ENCODE results near the gene CFAP61.

DNA sequence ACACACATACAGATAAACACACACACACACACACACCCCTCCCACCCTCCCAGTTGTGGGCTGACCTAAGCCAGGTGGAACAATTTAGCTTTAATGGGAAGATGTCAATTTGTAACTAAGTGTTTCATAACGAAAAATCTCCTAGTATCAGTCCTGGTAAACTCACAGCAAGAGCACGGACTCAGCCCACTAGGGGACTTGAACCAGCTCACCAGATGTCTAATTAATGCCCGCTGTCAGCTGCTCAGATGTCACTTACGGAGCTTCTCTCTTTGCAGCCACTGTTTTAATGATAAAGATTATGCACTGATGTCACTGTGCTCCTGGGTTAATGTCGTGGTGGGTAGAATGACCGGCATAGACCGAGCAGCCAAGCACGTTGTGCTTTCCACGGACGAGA, 199.0 kb downstream of the CFAP61 start:
- TF ChIP-seq, protein P1, sequence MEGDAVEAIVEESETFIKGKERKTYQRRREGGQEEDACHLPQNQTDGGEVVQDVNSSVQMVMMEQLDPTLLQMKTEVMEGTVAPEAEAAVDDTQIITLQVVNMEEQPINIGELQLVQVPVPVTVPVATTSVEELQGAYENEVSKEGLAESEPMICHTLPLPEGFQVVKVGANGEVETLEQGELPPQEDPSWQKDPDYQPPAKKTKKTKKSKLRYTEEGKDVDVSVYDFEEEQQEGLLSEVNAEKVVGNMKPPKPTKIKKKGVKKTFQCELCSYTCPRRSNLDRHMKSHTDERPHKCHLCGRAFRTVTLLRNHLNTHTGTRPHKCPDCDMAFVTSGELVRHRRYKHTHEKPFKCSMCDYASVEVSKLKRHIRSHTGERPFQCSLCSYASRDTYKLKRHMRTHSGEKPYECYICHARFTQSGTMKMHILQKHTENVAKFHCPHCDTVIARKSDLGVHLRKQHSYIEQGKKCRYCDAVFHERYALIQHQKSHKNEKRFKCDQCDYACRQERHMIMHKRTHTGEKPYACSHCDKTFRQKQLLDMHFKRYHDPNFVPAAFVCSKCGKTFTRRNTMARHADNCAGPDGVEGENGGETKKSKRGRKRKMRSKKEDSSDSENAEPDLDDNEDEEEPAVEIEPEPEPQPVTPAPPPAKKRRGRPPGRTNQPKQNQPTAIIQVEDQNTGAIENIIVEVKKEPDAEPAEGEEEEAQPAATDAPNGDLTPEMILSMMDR (IDR thresholded peaks at IDR 0.05; ENCODE audit: poor library complexity): no peak
- TF ChIP-seq EZH2phosphoT487 (IDR thresholded peaks at IDR 0.05; ENCODE audit: low read depth, severe bottlenecking, unreplicated experiment): no peak
